Panc1 (cell line): ENCODE data around the gene CREB3L2. TPM values are rescaled to one million over a fixed set of nuclear protein-coding genes. Genes with fewer than 3 reads are reported as not detected.

Source experiments
- ATAC-seq: fragments of 200-7000 bp; cut with Tn5 transposase; 2 replicates; pipeline ENCODE4 v1.9.1; 2020; ENCODE audit warnings: mild to moderate bottlenecking, moderate library complexity
- BruUV-seq: library from RNA; stranded (reverse); fragments of 400-500 nt; replicated peaks from 2 replicates; lab custom pipeline; 2021; lab: Mats Ljungman, UMichigan
- CTCF ChIA-PET: fragments of 300-600 bp; sonication (Branson Sonifier 250); formaldehyde crosslinking; loops from one replicate; lab custom pipeline; 2022; ENCODE audit warnings: antibody characterized with exemption; lab: Charles Lee
- POLR2A ChIA-PET: fragments of 300-600 bp; sonication (Branson Sonifier 250); formaldehyde crosslinking; loops from one replicate; lab custom pipeline; 2022; ENCODE audit warnings: antibody characterized with exemption; lab: Charles Lee
- DNase-seq: peaks from one replicate; pipeline ENCODE4 v3.0.0-alpha.2; 2010; ENCODE audit warnings: low read depth, low spot score
- H3K27ac ChIP-seq: 2 replicates; pipeline ENCODE4 v1.5.1; 2011; ENCODE audit warnings: mild to moderate bottlenecking, low read length, inconsistent platforms
- H3K27me3 ChIP-seq: fragments of 200-500 bp; sonication (Bioruptor generic); 2 replicates; pipeline ENCODE4 v1.6.0; 2014; ENCODE audit warnings: low read length, inconsistent platforms; ENCODE audit not compliant: control insufficient read depth, insufficient read depth
- H3K36me3 ChIP-seq: fragments of 200-500 bp; sonication (Bioruptor generic); 2 replicates; pipeline ENCODE4 v1.5.1; 2014; ENCODE audit warnings: inconsistent platforms, mild to moderate bottlenecking, low read length, moderate library complexity; ENCODE audit not compliant: control insufficient read depth, insufficient read depth
- H3K4me1 ChIP-seq: 2 replicates; pipeline ENCODE4 v1.5.1; 2011; ENCODE audit warnings: inconsistent platforms, mild to moderate bottlenecking, low read length, moderate library complexity; ENCODE audit not compliant: control insufficient read depth, insufficient read depth
- H3K4me3 ChIP-seq, 2 experiments: 2 replicates each; pipeline ENCODE4 v1.5.1; 2011 to 2012; ENCODE audit warnings: low read depth in 2 of 2, low read length in 2 of 2, mild to moderate bottlenecking in 2 of 2, inconsistent platforms in 1 of 2, moderate library complexity in 1 of 2
- H3K9me3 ChIP-seq: fragments of 200-500 bp; sonication (Bioruptor generic); 2 replicates; pipeline ENCODE4 v1.5.1; 2014; ENCODE audit warnings: low read depth, mild to moderate bottlenecking, inconsistent platforms, low read length, moderate library complexity; ENCODE audit not compliant: control insufficient read depth, insufficient read depth
- CTCF ChIP-seq: fragments of 450-650 bp; IDR thresholded peaks from 2 replicates; pipeline ENCODE4 v1.5.1; 2017; ENCODE audit warnings: mild to moderate bottlenecking
- POLR2AphosphoS5 ChIP-seq: IDR thresholded peaks from 2 replicates; pipeline ENCODE4 v1.6.1; 2012; ENCODE audit warnings: mild to moderate bottlenecking, low read depth, low read length, moderate library complexity
- SIN3A ChIP-seq: IDR thresholded peaks from 2 replicates; pipeline ENCODE4 v1.6.1; 2012; ENCODE audit warnings: low read depth, mild to moderate bottlenecking, low read length, moderate library complexity, borderline replicate concordance; ENCODE audit not compliant: insufficient read depth
- TCF7L2 ChIP-seq: IDR thresholded peaks from 2 replicates; pipeline ENCODE4 v1.6.1; 2011; ENCODE audit warnings: mild to moderate bottlenecking, low read depth, low read length, inconsistent platforms
- in situ Hi-C: cut with HindIII; loops from 2 replicates; pipeline ENCODE4 v1.10.0; 2016; ENCODE audit warnings: low sequenced_read_pairs, low pct_unique_long_range_greater_than_20kb
- intact Hi-C: fragments of 100-400 bp; cut with micrococcal nuclease; formaldehyde crosslinking; loops from one replicate; pipeline ENCODE4 v1.10.0; 2022; ENCODE audit not compliant: unreplicated experiment
- total RNA-seq: library from RNA; stranded (reverse); gene quantifications from one replicate; pipeline ENCODE4 v1.2.1, GENCODE V29; 2021; ENCODE audit not compliant: unreplicated experiment
- TF ChIP-seq, protein P1 (sequence below), 2 experiments: IDR thresholded peaks; 2 replicates each; pipeline ENCODE4 v1.6.1; 2011 to 2012; ENCODE audit warnings: low read depth in 2 of 2, control low read depth in 1 of 2, low read length in 1 of 2, mild to moderate bottlenecking in 1 of 2, moderate library complexity in 1 of 2; ENCODE audit not compliant: insufficient read depth in 1 of 2

The CREB3L2 gene
- total RNA-seq, 1 experiment from 2014 or later: 22.7 TPM

- ATAC-seq (no peak), DNase-seq (no peak)
- H3K9me3 ChIP-seq: no peaks in the 10 kb centered on the region
- intact Hi-C loops: no loop called here
- no peaks in the 10 kb centered on the region for H3K27me3 ChIP-seq
- no peak overlapping the region for H3K27ac ChIP-seq
- in situ Hi-C loops: no loop called here
- no peak for TF ChIP-seq SIN3A
- H3K36me3 ChIP-seq: no peaks in the 10 kb centered on the region
- POLR2A ChIA-PET: no interaction called here
- CTCF ChIA-PET: no interaction called here
- no TSS peak for BruUV-seq
- no peak overlapping the region for H3K4me3 ChIP-seq
- H3K4me1 ChIP-seq: no peaks in the 10 kb centered on the region
Measured at GRCh38 chr7:137886281-137886680, 115.6 kb downstream of the CREB3L2 start.

DNA sequence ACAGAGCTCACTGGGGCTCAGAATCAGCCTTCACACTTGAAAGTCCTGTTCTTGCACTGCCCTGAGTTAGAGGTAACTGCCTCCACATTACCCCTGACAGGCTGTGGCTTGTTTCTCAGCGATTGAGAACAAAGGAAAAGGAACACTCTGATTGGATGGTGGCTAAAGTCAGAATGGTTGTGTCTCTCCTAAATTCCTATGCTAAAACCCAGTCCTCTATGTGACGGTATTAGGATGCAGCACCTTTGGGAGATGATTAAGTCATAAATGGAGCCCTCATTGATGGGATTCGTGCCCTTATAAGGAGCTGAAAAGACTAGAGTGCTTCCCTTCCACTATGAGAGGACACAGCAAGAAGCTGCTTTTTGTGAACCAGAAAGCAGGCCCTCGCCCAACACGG lies 116.2 kb downstream of the CREB3L2 start:
- ChIA-PET CTCF (no interaction called here), POLR2A (no interaction called here)
- Histone ChIP-seq H3K27ac (no peak overlapping the region), H3K4me3 (no peak overlapping the region), H3K27me3 (no peaks in the 10 kb centered on the region), H3K36me3 (no peaks in the 10 kb centered on the region), H3K4me1 (no peaks in the 10 kb centered on the region), H3K9me3 (no peaks in the 10 kb centered on the region)
- DNase-seq: no peak
- intact Hi-C loops: no loop called here
- ATAC-seq: no peak
- in situ Hi-C loops: no loop called here
- BruUV-seq: no TSS peak
- TF ChIP-seq, protein P1, sequence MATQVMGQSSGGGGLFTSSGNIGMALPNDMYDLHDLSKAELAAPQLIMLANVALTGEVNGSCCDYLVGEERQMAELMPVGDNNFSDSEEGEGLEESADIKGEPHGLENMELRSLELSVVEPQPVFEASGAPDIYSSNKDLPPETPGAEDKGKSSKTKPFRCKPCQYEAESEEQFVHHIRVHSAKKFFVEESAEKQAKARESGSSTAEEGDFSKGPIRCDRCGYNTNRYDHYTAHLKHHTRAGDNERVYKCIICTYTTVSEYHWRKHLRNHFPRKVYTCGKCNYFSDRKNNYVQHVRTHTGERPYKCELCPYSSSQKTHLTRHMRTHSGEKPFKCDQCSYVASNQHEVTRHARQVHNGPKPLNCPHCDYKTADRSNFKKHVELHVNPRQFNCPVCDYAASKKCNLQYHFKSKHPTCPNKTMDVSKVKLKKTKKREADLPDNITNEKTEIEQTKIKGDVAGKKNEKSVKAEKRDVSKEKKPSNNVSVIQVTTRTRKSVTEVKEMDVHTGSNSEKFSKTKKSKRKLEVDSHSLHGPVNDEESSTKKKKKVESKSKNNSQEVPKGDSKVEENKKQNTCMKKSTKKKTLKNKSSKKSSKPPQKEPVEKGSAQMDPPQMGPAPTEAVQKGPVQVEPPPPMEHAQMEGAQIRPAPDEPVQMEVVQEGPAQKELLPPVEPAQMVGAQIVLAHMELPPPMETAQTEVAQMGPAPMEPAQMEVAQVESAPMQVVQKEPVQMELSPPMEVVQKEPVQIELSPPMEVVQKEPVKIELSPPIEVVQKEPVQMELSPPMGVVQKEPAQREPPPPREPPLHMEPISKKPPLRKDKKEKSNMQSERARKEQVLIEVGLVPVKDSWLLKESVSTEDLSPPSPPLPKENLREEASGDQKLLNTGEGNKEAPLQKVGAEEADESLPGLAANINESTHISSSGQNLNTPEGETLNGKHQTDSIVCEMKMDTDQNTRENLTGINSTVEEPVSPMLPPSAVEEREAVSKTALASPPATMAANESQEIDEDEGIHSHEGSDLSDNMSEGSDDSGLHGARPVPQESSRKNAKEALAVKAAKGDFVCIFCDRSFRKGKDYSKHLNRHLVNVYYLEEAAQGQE (IDR thresholded peaks at IDR 0.05; ENCODE audit: insufficient read depth in 1 of 2, low read depth in 2 of 2, low read length in 1 of 2): no peak
- TF ChIP-seq SIN3A: no peak
- no peak for TF ChIP-seq TCF7L2
- TF ChIP-seq CTCF: no peak
- TF ChIP-seq POLR2AphosphoS5: no peak

DNA sequence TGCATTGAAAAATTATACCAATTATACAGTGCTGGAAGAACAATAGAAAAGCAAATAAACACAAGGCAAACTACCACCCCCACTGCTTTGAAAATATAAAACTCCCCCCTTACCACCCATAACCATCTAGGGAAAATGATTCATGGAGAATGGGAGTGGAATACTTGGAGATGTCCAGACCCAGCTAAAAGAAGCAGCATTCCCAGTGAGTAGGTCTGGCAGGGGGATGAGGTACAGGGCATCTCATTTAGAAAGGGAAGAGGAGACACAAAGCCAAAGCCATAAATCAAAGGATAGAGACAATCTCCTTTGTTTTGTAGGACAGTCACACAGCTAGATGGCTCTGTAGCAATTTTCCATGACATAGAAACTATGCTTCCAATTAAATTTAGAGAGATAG lies 119.1 kb downstream of the CREB3L2 start:
- BruUV-seq: no TSS peak
- H3K27me3 ChIP-seq: no peaks in the 10 kb centered on the region
- intact Hi-C loops (no loop called here), in situ Hi-C loops (no loop called here)
- POLR2A ChIA-PET: no interaction called here
- H3K4me3 ChIP-seq: no peak overlapping the region
- no peak overlapping the region for H3K27ac ChIP-seq
- H3K36me3 ChIP-seq: no peaks in the 10 kb centered on the region
- ATAC-seq (no peak), DNase-seq (no peak)
- no peaks in the 10 kb centered on the region for H3K4me1 ChIP-seq
- CTCF ChIA-PET: no interaction called here
- TF ChIP-seq CTCF: no peak
- TF ChIP-seq SIN3A: no peak
- TF ChIP-seq, protein P1 (IDR thresholded peaks at IDR 0.05; ENCODE audit: insufficient read depth in 1 of 2, low read depth in 2 of 2, low read length in 1 of 2): no peak
- TF ChIP-seq POLR2AphosphoS5: no peak
- TF ChIP-seq TCF7L2: no peak
- no peaks in the 10 kb centered on the region for H3K9me3 ChIP-seq
